AG09309 (cell line): ENCODE data around the gene PATE2.

ENCODE experiments used
- DNase-seq: peaks from one replicate; pipeline ENCODE4 v3.0.0-alpha.2; 2010; ENCODE audit warnings: low read depth
- H3K4me3 ChIP-seq: 2 replicates; pipeline ENCODE4 v1.5.1; 2011; ENCODE audit warnings: mild to moderate bottlenecking, low read depth, low read length, moderate library complexity; ENCODE audit not compliant: control insufficient read depth
- CTCF ChIP-seq: IDR thresholded peaks from 2 replicates; pipeline ENCODE4 v1.5.1; 2011; ENCODE audit warnings: mild to moderate bottlenecking, low read depth, low read length, inconsistent platforms; ENCODE audit not compliant: insufficient read depth, control insufficient read depth; ENCODE audit errors: missing control alignments

The PATE2 gene

GRCh38 chr11:125778728-125779127 lies at the start of gene PATE2:
Gene PATE2 (minus strand): TSS chr11:125778828. CDS start chr11:125778773, 55 bp downstream.
- no peak within 1 kb of the TSS for H3K4me3 ChIP-seq
- TF ChIP-seq CTCF = no peak
- no peak for DNase-seq

- TF ChIP-seq CTCF = no peak
- H3K4me3 ChIP-seq = no peak overlapping the region
- DNase-seq = no peak
Measured at GRCh38 chr11:125807909-125808308, 29.3 kb upstream of the PATE2 start.

- no peak for DNase-seq
- no peak overlapping the region for H3K4me3 ChIP-seq
- no peak for TF ChIP-seq CTCF
Measured at GRCh38 chr11:125802387-125802786, 23.8 kb upstream of the PATE2 start.

- H3K4me3 ChIP-seq = no peak overlapping the region
- DNase-seq = no peak
- TF ChIP-seq CTCF = no peak
Measured at GRCh38 chr11:125799808-125800207, 21.2 kb upstream of the PATE2 start.

GRCh38 chr11:125797641-125798040 lies 19.0 kb upstream of the PATE2 start:
- no peak for TF ChIP-seq CTCF
- no peak for DNase-seq
- H3K4me3 ChIP-seq = no peak overlapping the region

- no peak overlapping the region for H3K4me3 ChIP-seq
- DNase-seq = no peak
- no peak for TF ChIP-seq CTCF
Measured at GRCh38 chr11:125790825-125791224, 12.2 kb upstream of the PATE2 start.

GRCh38 chr11:125787827-125788226 lies 9.2 kb upstream of the PATE2 start, which contains the start of gene PATE3:
Gene PATE3 (plus strand): TSS chr11:125788127. CDS start chr11:125788152, 25 bp downstream.
- DNase-seq = no peak
- no peak within 1 kb of the TSS for H3K4me3 ChIP-seq
- no peak for TF ChIP-seq CTCF
